ENCODE data around the gene FOXQ1.
"Not testable (repeated sequence)": the region's sequence is repeated elsewhere in the genome, so short reads cannot be mapped to it uniquely, and the experiment has no call there.

Gene FOXQ1

DNA sequence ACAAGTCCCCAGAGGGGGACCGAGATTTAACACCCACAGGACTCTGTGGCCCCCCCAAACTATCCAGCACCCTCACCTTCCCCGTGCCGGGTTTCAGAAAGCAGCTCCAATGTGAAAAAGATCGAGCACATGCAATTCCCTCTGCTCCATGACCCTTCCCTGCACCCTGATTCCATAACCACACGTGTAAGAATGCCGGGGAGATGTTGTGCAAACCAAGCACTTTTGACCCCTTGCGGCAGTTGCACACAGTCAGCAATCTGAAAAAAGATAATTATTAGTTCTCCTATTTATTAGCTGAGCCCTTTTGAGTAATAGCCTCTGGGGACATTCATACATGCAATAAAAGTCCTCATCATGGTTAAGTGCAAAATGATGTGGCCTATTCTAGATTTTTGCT, 13.0 kb downstream of the FOXQ1 start:
- DNase-seq: no peak

DNA sequence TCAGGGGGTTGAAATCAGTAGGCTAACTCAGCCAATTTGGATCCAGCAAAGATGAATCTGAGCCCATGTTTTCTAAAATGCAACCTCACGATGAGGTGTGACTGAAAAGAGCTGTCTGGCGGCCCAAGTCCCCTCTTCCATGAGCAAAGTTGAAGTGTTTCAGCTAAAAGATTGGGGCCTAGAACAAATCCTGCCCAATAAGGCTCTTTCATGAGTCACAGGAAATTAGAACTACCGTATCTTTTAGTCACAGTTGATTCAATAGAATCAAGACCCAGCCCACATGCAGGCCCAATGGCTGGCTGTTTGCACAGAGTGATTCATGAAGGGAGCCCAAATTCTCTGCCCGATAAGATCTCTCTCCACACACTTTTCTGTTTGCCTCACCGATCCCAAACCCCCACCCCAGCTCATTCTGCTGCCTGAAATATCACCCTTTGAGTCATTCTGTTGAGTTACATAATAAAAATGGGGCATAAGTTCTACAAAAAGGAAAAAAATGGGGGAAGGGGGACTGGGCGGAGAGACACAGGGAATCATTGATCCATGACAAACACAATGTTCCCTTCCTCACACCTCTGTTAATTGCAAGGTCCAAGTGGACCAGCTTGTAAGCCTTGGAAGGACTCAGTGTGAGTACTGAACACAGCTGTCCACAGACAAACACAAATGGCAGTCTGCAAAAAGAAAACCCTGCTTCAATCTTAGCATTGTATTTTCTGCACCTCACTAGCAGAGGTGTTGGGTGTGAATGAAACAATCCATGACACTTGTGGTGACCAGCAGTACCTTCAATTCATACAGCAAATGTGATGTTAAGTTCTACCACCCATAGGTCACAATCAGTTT, 13.8 kb downstream of the FOXQ1 start:
- DNase-seq: no peak

GRCh38 chr6:1326535-1327121, 14.7 kb downstream of the FOXQ1 start:
- no peak for DNase-seq

DNA sequence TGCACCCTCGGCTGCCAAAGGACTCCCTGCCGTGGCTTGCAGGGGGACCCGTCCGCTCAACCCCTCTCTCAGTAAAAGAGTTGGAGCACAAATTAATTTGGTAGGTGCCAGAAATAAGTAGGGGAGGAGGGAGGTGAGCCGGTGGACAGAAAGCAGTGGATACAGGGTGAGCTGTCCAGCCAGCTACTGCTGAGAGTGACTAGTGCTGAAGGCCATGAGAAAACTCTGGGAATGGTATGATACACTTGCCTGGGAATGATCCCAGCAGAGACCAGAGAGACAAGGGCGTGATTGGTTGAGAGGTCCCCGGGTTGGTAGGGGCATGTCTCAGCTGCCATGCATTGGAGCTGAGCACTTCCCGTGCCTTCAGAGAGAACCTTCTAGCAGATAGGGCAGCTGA, 15.7 kb downstream of the FOXQ1 start:
- DNase-seq: no peak

DNA sequence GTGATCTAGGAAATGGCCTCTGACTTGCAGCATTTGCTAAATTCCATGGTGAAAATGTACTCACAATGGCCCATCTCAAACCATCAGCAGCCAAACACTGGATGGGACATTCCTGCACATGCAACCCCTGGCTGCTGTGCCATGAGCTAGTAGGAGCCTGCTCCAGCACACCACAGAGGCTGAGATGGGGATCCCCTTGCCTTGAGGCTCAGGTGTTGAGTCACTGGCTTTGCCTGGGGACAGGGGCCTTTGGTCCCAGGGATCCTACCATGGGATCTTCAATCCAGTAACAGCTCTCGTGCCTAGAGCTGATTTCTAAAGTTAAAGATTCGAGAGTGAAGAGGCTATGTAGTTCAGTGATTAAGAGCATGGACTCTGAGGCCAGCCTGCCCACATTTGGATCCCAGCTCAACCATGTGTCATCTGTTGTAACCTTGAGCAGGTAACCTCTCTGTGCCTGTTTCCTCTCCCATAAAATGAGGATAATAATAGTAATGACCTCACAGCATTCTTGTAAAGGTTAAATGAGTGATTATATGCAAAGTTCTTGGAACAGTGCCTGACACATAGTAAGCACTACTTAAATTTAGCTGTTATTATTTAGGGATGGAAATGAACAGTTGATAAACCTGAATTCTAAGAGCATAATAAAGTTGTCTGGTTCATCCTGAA, 16.4 kb downstream of the FOXQ1 start:
- DNase-seq: no peak

DNA sequence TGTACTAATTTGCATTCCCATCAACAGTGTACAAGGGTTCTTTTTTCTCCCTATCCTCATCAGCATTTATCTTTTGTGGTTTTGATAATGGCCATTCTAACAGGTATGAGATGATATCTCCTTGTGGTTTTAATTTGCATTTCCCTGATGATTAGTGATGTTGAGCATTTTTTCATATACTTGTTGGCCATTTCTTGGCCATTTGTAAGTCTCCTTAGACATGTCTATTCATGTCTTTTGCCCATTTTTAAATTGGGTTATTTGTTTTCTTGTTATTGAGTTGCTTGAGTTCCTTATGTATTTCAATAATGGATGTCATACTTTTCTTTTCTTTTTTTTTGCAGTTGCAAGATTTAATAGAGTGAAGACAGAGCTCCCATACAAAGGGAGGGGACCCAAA, 17.8 kb downstream of the FOXQ1 start:
- DNase-seq: no peak

DNA sequence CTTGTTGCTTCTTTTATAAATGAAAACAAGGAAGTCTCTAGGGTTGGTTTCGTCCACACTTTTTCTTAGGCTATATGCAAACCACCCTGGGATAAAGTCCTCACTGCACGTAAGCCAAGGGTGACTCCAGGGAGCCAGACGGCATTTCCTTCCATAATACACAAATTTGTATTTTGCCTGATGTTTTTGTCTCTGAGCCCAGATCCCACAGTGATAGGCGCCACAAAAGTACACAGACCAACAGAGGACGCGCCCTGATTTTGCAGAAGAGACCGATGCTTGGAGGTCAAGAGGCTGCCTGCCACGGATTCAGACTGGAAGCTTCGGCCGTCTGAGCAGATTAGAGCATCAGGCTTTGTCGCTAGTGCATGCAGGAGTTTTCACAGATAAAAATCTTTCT, 22.8 kb downstream of the FOXQ1 start:
- no peak for DNase-seq

DNA sequence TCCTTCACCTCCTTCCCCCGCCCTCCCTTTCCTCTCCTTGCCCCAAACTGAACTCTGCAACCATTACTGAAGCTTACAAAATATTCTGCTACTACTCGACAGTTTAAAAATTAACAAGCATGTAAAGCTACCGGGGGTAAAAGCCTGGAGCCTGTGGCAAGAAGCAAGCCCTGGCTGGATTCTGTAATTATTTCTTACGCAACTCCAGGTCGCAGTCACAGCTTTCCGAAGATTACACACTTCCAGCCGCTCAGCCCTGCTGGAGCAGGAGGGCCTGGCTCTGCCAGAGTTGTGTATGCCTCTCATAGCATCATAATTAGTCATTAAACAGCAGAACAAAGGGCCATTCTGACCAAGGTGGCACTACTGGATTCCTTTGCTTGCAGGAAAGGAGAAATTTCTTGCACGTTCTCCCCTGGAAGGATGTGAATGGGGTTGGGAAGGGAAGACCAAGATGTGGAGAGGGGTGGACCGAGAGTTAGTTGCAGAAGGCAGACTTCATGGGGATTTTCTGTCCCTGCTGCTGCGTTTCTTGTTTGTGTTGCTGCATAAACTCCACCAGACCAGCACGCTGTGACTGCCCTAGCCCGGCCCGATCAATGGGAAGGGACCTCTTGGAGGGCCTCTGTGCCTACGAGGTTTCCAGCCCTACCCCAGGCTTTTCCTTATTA, 23.6 kb downstream of the FOXQ1 start:
- DNase-seq: no peak

- DNase-seq: no peak
Observed at GRCh38 chr6:1336246-1336843, 24.4 kb downstream of the FOXQ1 start.

DNA sequence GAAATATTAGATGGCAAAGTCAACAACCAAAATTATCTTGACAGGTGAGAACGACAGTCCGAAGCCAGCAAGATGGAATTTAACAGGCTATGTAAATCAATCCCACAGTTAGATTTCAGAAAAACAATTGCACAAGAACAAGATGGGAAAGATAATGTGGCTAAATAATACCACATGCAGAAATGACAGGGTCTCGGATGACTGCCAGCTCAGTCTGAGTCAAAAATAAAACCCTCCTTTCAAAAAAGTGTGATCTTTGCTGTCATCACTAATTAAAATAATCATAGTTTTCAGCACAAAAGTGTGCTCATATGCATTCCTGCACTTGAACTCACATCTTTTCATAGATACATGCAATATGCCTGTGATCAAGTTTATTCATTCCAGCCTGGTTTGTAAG, 25.9 kb downstream of the FOXQ1 start:
- no peak for DNase-seq

- DNase-seq: no peak
Observed at GRCh38 chr6:1346101-1346500, 34.2 kb downstream of the FOXQ1 start.

DNA sequence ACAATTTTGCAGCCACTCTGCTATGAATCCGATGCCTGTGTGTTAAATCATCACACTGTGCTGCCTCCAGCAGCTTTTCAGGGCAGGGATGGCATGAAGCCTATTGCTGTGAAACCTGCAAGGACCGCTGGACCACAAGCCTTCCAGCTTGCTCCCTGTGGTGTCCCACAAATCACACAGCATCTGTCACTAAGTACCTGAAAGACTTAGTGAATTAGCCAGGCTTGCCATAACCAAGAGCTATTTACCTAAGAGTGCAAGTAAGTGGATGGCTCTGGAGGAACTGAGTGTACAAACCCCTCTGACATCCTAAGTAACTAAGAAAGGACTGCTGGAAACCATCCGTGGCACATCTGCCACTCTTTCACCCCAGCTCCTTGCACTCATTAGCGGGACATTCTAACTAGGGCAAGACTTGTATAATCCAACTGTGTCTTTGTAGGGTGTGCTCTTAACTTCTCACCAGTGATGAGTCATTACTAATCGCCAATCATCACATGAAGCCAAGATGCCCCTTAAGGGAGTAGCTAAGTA, 34.7 kb downstream of the FOXQ1 start:
- DNase-seq: no peak

DNA sequence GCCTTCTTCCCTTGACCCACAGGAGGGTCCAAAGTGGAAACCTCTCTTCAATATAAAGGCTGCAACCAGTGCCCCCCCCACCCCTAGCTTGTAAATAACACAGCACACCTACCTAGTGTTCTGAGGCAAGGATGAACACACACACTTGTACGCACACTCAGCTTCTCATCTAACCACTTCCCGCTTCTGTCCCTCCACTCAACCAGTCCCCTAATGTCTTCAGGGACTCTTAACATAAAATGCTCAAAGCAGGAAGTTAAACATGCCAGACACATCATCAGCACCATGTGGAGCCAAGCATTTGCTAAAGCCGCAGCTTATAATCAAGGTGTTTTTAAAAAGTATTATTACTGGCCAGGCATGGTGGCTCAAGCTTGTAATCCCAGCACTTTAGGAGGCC, 35.3 kb downstream of the FOXQ1 start:
- no peak for DNase-seq

- DNase-seq: no peak
Observed at GRCh38 chr6:1348675-1349074, 36.8 kb downstream of the FOXQ1 start.

DNA sequence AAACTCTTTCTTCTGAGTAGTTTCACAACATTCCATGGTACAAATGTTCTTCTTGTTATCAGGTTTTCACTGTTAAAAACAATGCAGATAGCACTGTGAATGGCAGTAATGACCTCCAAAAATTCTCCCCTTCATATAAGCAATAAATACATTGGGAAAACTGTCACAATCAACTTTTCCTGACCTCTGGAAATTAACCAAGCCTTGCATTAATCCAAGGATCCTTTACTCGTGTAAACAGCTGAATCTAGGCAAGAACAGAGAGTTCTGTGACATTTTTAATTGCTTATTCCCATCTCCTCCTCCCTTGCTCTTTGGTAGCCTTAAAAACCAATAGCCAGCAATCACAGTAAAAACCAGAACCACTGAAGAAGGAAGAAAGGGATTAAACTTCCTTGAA, 37.8 kb downstream of the FOXQ1 start:
- DNase-seq: no peak

DNA sequence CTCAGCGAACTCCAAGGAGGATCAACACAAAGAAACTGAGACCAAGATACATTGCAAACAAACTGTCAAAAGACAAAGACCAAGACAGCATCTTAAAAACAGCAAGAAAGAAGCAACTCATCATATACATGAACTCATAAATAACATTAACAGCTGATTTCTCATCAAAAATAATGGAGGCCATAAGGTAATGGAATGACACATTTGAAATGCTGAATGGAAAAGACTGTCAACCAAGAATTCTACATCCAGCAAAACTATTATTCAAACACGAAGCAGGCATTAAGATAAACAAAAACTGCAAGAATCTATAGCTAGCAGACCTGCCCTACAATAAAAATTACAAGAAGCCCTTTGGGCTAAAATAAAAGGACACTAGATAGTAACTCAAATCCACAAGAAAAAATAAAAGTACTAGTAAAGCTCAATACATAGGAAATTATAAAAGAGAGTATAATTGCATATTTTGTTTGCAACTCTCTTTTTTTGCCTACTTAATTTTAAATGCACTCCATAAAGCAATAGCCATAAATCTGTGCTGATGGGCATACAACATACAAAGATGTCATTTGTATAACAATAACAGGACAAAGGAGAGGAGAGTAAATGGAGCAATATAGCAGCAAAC, 39.6 kb downstream of the FOXQ1 start:
- no peak for DNase-seq

GRCh38 chr6:1355068-1355467, 43.2 kb downstream of the FOXQ1 start:
- DNase-seq: not testable (repeated sequence)

- not testable (repeated sequence) for DNase-seq
Observed at GRCh38 chr6:1361717-1362116, 49.8 kb downstream of the FOXQ1 start.

DNA sequence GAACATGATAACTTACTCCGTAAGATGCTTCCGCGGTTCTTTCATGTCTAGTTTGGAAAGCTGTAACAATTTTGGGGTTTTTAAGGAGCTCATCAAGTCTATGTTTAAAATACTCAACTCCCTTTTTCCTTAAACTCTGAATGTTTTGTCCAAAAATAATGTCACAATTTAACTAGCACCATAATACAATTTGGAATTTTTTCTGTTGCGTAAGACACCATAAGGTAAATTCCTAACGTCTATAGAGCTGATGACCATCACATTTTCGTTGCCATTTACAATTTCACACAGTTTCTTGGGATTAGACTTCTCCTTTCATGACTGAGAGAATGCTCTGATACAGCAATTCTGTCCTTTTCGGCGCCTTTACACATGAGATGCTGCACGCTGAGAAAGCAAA, 50.7 kb downstream of the FOXQ1 start:
- no peak for DNase-seq

GRCh38 chr6:1363298-1363697, 51.4 kb downstream of the FOXQ1 start:
- DNase-seq: no peak

- no peak for DNase-seq
Observed at GRCh38 chr6:1363729-1364572, 52.1 kb downstream of the FOXQ1 start.
